Measurements from ENCODE around the gene FRMD4A. TPM values are rescaled to one million over a fixed set of nuclear protein-coding genes. Genes with fewer than 3 reads are reported as not detected.

The FRMD4A gene
- total and polyA plus RNA-seq, 10 of the 15 experiments (the other 5 are each of a cell fraction or from before 2014, with no cell fraction given), result 17.8 to 75.2 (median 39.1) TPM

GRCh38 chr10:13904064-13904463, 426.7 kb downstream of the FRMD4A start:
- Histone ChIP-seq H3K27me3 (replicated peaks in 1 of 2; ENCODE audit: control insufficient read depth in 2 of 2, insufficient read depth in 2 of 2, low read length in 1 of 2) (no peaks in the 10 kb centered on the region), H3K27ac (ENCODE audit: control insufficient read depth, insufficient read depth) (no peak overlapping the region), H3K9me3 (replicated peaks; ENCODE audit: control insufficient read depth, insufficient read depth, low read length) (no peaks in the 10 kb centered on the region; the same call in 1 of the 3 replicates), H4K20me1 (ENCODE audit: control insufficient read depth, insufficient read depth) (no peaks in the 10 kb centered on the region), H3K9ac (ENCODE audit: control insufficient read depth, insufficient read depth, low read length) (no peak overlapping the region), H3K4me2 (ENCODE audit: control insufficient read depth, insufficient read depth) (no peak overlapping the region), H2AFZ (ENCODE audit: control insufficient read depth, low read depth, low read length) (no peak overlapping the region), H3K4me1 (ENCODE audit: control insufficient read depth, insufficient read depth, low read length) (peaks cover 11% of the 10 kb centered on the region), H3K36me3 (ENCODE audit: control insufficient read depth in 2 of 2, insufficient read depth in 2 of 2, low read length in 1 of 2) (no peaks in the 10 kb centered on the region; a peak in 1 of 4 replicates), H3K4me3 (no peak overlapping the region), H3K79me2 (ENCODE audit: control insufficient read depth, insufficient read depth, low read length) (no peaks in the 10 kb centered on the region; the same call in none of the 2 replicates)
- 73% methylated on average over 16 of the region's 16 CpGs for WGBS (ENCODE audit: insufficient coverage, insufficient replicate concordance, low lambda C conversion rate, missing lambda C conversion rate)
- in situ Hi-C loops (cut with MboI) (no loop called here), intact Hi-C loops (cut with micrococcal nuclease; ENCODE audit: unreplicated experiment) (no loop called here)
- no peak for DNase-seq (ENCODE audit: low read depth, low spot score)
- ChIA-PET CTCF (interaction anchor here (0.7 kb wide), 2 partner anchors 9 to 138 kb away, joined by 3 read pairs; no protein-coding TSS in a partner anchor), POLR2A (interaction anchor here (0.7 kb wide), 1 partner anchor 147 kb away, joined by 3 read pairs; no protein-coding TSS in a partner anchor), RAD21 (ENCODE audit: unreplicated experiment) (interaction anchor here (1.5 to 1.6 kb wide), 3 partner anchors 12 to 117 kb away, joined by 3 to 5 read pairs (median 4); no protein-coding TSS in a partner anchor), SMC1A (ENCODE audit: uncharacterized antibody, unreplicated experiment) (interaction anchor here (0.6 to 1.5 kb wide), 3 partner anchors 10 to 90 kb away, joined by 3 to 4 read pairs (median 3); no protein-coding TSS in a partner anchor)
- no peak for ATAC-seq
- TF ChIP-seq SREBF1 (IDR thresholded peaks at IDR 0.05; ENCODE audit: low read length) (no peak), SRF (IDR thresholded peaks at IDR 0.05; ENCODE audit: low read depth in 2 of 2, low read length in 2 of 2) (no peak), EZH2 (IDR thresholded peaks at IDR 0.05; ENCODE audit: borderline replicate concordance, control insufficient read depth, low read depth, low read length) (no peak), NFXL1 (IDR thresholded peaks at IDR 0.05; ENCODE audit: borderline replicate concordance) (no peak), CBX5 (IDR thresholded peaks at IDR 0.05; ENCODE audit: low read depth) (no peak), MLLT1 (IDR thresholded peaks at IDR 0.05) (no peak), CREM (IDR thresholded peaks at IDR 0.05; ENCODE audit: low read depth) (no peak)
- no peak for FAIRE-seq
- BruUV-seq (replicated peaks), result no TSS peak

Measured in GM12878 (cell line).